GM12891 (cell line): ENCODE measurements around the gene PLD3.

Experiments used
- POLR2A ChIP-seq: IDR thresholded peaks from 2 replicates; pipeline ENCODE4 v1.6.1; 2011; ENCODE audit warnings: low read depth, low read length, control low read depth
- POLR2AphosphoS5 ChIP-seq: IDR thresholded peaks from 2 replicates; pipeline ENCODE4 v1.6.1; 2011; ENCODE audit warnings: low read depth, low read length, control low read depth
- TAF1 ChIP-seq: IDR thresholded peaks from 2 replicates; pipeline ENCODE4 v1.6.1; 2011; ENCODE audit warnings: low read depth, low read length, control low read depth

GRCh38 chr19:40315812-40316470 is 32.6 kb upstream of the PLD3 start:
- TF ChIP-seq POLR2A, result no peak
- no peak for TF ChIP-seq POLR2AphosphoS5
- no peak for TF ChIP-seq TAF1
